Measurements from ENCODE around the gene TMEM45B.
"Not testable (repeated sequence)": the region's sequence is repeated elsewhere in the genome, so short reads cannot be mapped to it uniquely, and the experiment has no call there.

Gene TMEM45B

GRCh38 chr11:129804012-129804411 lies 11.6 kb upstream of the TMEM45B start:
- no peak for DNase-seq (ENCODE audit: low read depth in 3 of 3, low spot score in 1 of 3)

GRCh38 chr11:129808241-129808640 lies 7.4 kb upstream of the TMEM45B start:
- DNase-seq (ENCODE audit: low read depth in 3 of 3, low spot score in 1 of 3): not testable (repeated sequence)

GRCh38 chr11:129813231-129813791 lies 2.3 kb upstream of the TMEM45B start:
- no peak for DNase-seq (ENCODE audit: low read depth in 3 of 3, low spot score in 1 of 3)

GRCh38 chr11:129814244-129815014 lies 1.2 kb upstream of the TMEM45B start:
- DNase-seq (ENCODE audit: low read depth in 3 of 3, low spot score in 1 of 3): peak; percentile 31 to 56 (median 50)

- DNase-seq (ENCODE audit: low read depth in 3 of 3, low spot score in 1 of 3): no peak
Measured at GRCh38 chr11:129817534-129818051, 1.9 kb downstream of the TMEM45B start.

- DNase-seq (ENCODE audit: low read depth in 3 of 3, low spot score in 1 of 3): not testable (repeated sequence)
Measured at GRCh38 chr11:129818236-129818635, 2.6 kb downstream of the TMEM45B start.

- no peak for DNase-seq (ENCODE audit: low read depth in 3 of 3, low spot score in 1 of 3)
Measured at GRCh38 chr11:129819237-129819636, 3.6 kb downstream of the TMEM45B start.

- DNase-seq (ENCODE audit: low read depth in 3 of 3, low spot score in 1 of 3): not testable (repeated sequence)
Measured at GRCh38 chr11:129820228-129820627, 4.6 kb downstream of the TMEM45B start.

- not testable (repeated sequence) for DNase-seq (ENCODE audit: low read depth in 3 of 3, low spot score in 1 of 3)
Measured at GRCh38 chr11:129823281-129823680, 7.6 kb downstream of the TMEM45B start.

- not testable (repeated sequence) for DNase-seq (ENCODE audit: low read depth in 3 of 3, low spot score in 1 of 3)
Measured at GRCh38 chr11:129823799-129824198, 8.2 kb downstream of the TMEM45B start.

- no peak for DNase-seq (ENCODE audit: low read depth in 3 of 3, low spot score in 1 of 3)
Measured at GRCh38 chr11:129825380-129825779, 9.7 kb downstream of the TMEM45B start.

- DNase-seq (ENCODE audit: low read depth in 3 of 3, low spot score in 1 of 3): no peak
Measured at GRCh38 chr11:129828301-129828836, 12.7 kb downstream of the TMEM45B start.

GRCh38 chr11:129829497-129829896 lies 13.8 kb downstream of the TMEM45B start:
- not testable (repeated sequence) for DNase-seq (ENCODE audit: low read depth in 3 of 3, low spot score in 1 of 3)

- not testable (repeated sequence) for DNase-seq (ENCODE audit: low read depth in 3 of 3, low spot score in 1 of 3)
Measured at GRCh38 chr11:129831227-129831626, 15.6 kb downstream of the TMEM45B start.

GRCh38 chr11:129833260-129833659 lies 17.6 kb downstream of the TMEM45B start:
- DNase-seq (ENCODE audit: low read depth in 3 of 3, low spot score in 1 of 3): not testable (repeated sequence)

GRCh38 chr11:129836423-129836891 lies 20.8 kb downstream of the TMEM45B start:
- DNase-seq (ENCODE audit: low read depth in 3 of 3, low spot score in 1 of 3): not testable (repeated sequence)

- DNase-seq (ENCODE audit: low read depth in 3 of 3, low spot score in 1 of 3): no peak
Measured at GRCh38 chr11:129836979-129837378, 21.3 kb downstream of the TMEM45B start.

- DNase-seq (ENCODE audit: low read depth in 3 of 3, low spot score in 1 of 3): no peak
Measured at GRCh38 chr11:129840236-129840635, 24.6 kb downstream of the TMEM45B start.

- DNase-seq (ENCODE audit: low read depth in 3 of 3, low spot score in 1 of 3): no peak
Measured at GRCh38 chr11:129842138-129842537, 26.5 kb downstream of the TMEM45B start.

GRCh38 chr11:129846508-129847335 lies 31.1 kb downstream of the TMEM45B start:
- DNase-seq (ENCODE audit: low read depth in 3 of 3, low spot score in 1 of 3): no peak

- not testable (repeated sequence) for DNase-seq (ENCODE audit: low read depth in 3 of 3, low spot score in 1 of 3)
Measured at GRCh38 chr11:129847361-129847760, 31.7 kb downstream of the TMEM45B start.
